ENCODE measurements around the gene SFMBT1.

The SFMBT1 gene

DNA sequence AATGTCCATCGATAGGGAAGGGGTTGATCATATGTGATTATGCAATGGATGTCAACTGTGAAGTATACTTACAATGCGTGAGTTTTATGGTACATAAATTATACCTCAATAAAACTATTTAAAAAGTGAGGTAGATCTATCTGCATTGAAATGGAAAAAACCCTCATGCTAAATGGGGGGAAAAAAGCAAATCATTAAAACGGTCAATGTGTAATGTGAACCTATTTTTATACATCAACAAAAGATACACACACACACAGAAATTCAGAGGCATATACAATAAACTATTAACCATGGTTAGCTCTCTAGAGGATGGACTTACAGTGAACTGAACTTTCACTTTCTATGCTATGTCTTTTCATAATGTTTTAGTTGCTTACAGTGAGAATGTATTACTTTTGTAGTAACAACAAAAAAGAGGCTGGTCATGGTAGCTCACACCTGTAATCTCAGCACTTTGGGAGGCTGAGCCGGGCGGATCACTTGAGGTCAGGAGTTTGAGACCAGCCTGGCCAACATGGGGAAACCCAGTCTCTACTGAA is 171.6 kb downstream of the SFMBT1 start:
- TF ChIP-seq, protein P1, sequence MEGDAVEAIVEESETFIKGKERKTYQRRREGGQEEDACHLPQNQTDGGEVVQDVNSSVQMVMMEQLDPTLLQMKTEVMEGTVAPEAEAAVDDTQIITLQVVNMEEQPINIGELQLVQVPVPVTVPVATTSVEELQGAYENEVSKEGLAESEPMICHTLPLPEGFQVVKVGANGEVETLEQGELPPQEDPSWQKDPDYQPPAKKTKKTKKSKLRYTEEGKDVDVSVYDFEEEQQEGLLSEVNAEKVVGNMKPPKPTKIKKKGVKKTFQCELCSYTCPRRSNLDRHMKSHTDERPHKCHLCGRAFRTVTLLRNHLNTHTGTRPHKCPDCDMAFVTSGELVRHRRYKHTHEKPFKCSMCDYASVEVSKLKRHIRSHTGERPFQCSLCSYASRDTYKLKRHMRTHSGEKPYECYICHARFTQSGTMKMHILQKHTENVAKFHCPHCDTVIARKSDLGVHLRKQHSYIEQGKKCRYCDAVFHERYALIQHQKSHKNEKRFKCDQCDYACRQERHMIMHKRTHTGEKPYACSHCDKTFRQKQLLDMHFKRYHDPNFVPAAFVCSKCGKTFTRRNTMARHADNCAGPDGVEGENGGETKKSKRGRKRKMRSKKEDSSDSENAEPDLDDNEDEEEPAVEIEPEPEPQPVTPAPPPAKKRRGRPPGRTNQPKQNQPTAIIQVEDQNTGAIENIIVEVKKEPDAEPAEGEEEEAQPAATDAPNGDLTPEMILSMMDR (IDR thresholded peaks at IDR 0.05; ENCODE audit: control insufficient read depth, extremely low read depth, insufficient read depth), result no peak

DNA sequence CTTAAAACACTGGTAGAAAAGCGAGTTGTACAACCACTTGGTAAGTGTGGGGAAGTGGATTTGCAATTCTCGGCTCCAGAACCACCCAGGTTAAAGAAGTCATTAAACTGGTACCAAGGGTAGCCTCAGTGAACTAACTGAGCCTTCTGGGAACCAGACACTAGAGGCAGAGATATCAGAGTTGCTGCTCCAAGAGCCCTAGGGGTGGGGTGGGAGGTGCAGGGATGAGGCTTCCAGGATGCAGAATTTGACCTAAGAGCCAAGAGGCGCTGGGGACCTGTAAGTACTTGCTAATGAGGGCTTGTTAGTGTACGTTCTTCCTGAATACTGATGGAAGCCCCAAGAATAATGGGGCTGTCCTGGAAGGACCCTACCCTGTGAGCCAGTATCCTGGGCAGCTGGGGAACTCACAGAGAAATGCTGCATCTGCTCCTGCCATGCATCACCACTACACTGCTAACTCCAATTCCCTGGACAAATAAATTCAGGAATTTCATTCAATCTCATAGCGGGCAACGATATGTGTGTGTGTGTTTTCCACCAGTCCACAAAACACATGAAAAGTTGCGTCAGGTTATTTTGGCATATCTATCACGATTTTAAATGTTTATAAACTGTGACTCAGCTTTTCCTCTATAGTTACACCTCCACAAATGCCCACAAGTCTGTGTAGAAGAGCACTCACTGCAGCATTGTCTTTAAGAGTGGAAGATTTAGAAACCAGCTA is 172.3 kb downstream of the SFMBT1 start:
- DNase-seq (ENCODE audit: low read depth), result no peak
- no peak overlapping the region for H3K4me3 ChIP-seq (ENCODE audit: low read depth, low read length)
- TF ChIP-seq, protein P1 (IDR thresholded peaks at IDR 0.05; ENCODE audit: control insufficient read depth, extremely low read depth, insufficient read depth), result no peak

More for the DNA sequence above, 171.6 kb downstream of the SFMBT1 start:
- no peak overlapping the region for H3K4me3 ChIP-seq (ENCODE audit: low read depth, low read length)
- DNase-seq (ENCODE audit: low read depth), result no peak

DNA sequence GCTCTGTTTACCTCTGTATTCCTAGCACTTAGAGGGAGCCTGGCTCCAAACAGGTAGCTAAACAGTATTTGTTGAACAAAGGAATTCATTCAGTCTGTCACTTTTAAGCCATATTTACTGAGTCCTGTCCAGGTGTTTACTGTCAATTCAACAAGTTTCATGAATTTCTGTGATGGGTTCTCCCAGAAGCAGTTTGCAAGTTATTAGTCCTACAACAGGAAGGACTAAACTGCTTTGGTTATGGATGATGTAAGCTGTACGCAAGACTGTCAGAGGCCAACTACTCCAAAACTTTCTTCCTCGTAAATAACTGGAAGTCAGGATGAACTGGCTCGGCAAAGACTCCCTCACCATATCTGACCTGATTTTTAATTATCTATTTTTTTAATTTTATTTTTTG is 173.6 kb downstream of the SFMBT1 start:
- peak; percentile 62 for DNase-seq (ENCODE audit: low read depth)
- no peak overlapping the region for H3K4me3 ChIP-seq (ENCODE audit: low read depth, low read length)
- TF ChIP-seq, protein P1 (IDR thresholded peaks at IDR 0.05; ENCODE audit: control insufficient read depth, extremely low read depth, insufficient read depth), result no peak

DNA sequence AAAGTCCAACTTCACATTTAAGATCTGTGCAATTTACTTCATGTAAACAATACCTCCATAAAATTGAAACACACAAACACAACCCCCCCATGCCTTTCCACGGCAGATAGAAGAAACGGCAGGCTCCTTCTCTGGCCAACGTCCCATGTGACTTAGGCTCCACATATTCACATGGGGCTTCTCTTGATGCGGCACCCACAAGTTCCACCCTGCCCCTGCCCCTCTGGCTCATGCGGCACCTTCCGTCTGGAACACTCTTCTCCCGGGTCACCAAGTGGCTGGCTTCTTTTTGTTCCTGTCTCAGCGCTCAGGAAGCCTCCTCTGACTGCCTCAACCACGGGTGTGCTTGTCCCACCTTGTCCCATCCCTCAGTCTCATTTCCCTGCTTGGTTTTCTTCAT is 174.1 kb downstream of the SFMBT1 start:
- no peak for DNase-seq (ENCODE audit: low read depth)
- H3K4me3 ChIP-seq (ENCODE audit: low read depth, low read length), result no peak overlapping the region
- TF ChIP-seq, protein P1 (IDR thresholded peaks at IDR 0.05; ENCODE audit: control insufficient read depth, extremely low read depth, insufficient read depth), result no peak

DNA sequence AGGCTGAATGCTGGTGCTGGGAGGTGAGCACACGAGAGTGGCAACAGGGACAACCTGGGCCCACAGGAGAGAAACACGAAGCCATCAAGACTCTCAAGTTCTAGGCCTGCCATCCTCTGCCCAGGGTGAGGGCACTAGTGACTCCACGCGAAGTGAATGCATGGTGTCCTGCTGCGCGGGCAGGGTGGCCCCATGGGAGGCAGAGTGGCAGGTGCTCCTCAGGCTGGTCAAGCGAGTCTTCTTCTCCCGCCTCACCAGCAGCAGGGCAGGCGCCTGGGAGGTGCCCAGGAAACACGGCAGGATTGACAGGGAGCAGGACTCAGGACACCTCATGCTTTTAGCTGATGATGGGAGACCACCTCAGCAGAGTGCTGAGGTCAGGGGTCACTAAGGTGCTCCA is 175.4 kb downstream of the SFMBT1 start:
- TF ChIP-seq, protein P1 (IDR thresholded peaks at IDR 0.05; ENCODE audit: control insufficient read depth, extremely low read depth, insufficient read depth), result no peak
- no peak for DNase-seq (ENCODE audit: low read depth)
- no peak overlapping the region for H3K4me3 ChIP-seq (ENCODE audit: low read depth, low read length)

DNA sequence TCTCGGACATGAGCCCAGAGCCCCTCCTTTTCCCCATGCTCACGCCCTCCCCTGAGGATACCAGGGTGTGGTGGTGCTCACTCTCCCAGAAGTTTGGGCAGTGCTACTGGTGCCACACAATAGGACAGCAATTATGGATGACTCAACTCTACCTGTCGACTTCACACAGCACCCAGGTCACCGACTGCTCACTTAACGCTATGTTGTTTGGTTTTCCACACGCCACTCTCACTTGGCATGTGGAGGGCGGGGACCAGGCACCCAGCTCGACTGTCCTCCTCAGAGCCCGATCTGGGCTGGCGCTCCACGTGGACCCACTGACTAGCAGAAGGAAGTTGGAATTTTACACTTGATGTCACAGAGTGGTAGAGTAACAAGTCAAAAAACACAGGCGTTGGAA is 179.4 kb downstream of the SFMBT1 start:
- TF ChIP-seq, protein P1 (IDR thresholded peaks at IDR 0.05; ENCODE audit: control insufficient read depth, extremely low read depth, insufficient read depth), result no peak

DNA sequence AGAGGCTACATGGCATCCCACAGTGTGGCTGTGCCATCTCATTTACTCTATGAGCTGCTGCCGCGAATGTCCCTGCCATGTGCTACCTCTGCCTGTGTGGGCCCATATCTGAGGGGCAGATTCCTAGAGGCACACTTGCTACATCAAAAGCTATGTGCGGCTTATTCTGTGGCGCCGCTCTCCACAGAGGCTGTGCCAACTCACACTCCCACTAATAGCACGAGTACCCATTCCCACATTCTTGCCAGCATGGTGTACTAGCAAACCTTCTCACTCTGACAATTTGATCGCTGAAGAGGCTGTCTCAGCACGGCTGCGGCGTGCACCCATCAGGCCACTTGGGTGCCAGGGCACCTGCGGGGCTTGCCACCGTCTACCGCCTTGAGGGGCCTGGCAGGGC is 179.9 kb downstream of the SFMBT1 start:
- DNase-seq (ENCODE audit: low read depth), result no peak
- H3K4me3 ChIP-seq (ENCODE audit: low read depth, low read length), result no peak overlapping the region
- TF ChIP-seq, protein P1 (IDR thresholded peaks at IDR 0.05; ENCODE audit: control insufficient read depth, extremely low read depth, insufficient read depth), result no peak

More for the DNA sequence above, 179.4 kb downstream of the SFMBT1 start:
- no peak for DNase-seq (ENCODE audit: low read depth)
- H3K4me3 ChIP-seq (ENCODE audit: low read depth, low read length), result no peak overlapping the region

All from LNCaP clone FGC (cell line).